Endothelial cell of umbilical vein (primary cell): ENCODE data around the gene SPEM2. TPM values are rescaled to one million over a fixed set of nuclear protein-coding genes. Genes with fewer than 3 reads are reported as not detected.

Experiments
- BruUV-seq: library from RNA; stranded (reverse); fragments of 400-500 nt; replicated peaks from 2 replicates; lab custom pipeline; 2021; lab: Mats Ljungman, UMichigan
- CTCF ChIA-PET: fragments of 300-600, 350-600 bp; sonication (Branson Sonifier 250); formaldehyde crosslinking; loops from one replicate; lab custom pipeline; 2021; ENCODE audit warnings: antibody characterized with exemption, inconsistent platforms; lab: Charles Lee
- POLR2A ChIA-PET: fragments of 300-600, 350-600 bp; sonication (Branson Sonifier 250); formaldehyde crosslinking; loops from one replicate; lab custom pipeline; 2021; ENCODE audit warnings: antibody characterized with exemption, inconsistent platforms; lab: Charles Lee
- DNase-seq: peaks from one replicate; pipeline ENCODE4 v3.0.0-alpha.2; 2011; ENCODE audit warnings: low read depth, low spot score
- FAIRE-seq: peaks from 2 replicates; lab custom pipeline; 2011; peaks lifted over from hg19 to GRCh38; lab: Jason Lieb, UNC
- H2AFZ ChIP-seq: 2 replicates; pipeline ENCODE4 v1.6.0; 2012; ENCODE audit warnings: low read depth, low read length, control low read depth, inconsistent platforms
- H3K27ac ChIP-seq: 2 replicates; pipeline ENCODE4 v1.5.1; 2011; ENCODE audit warnings: low read depth, mild to moderate bottlenecking, control low read depth, low read length, moderate library complexity; ENCODE audit not compliant: insufficient read depth
- H3K27me3 ChIP-seq, 2 experiments: 2 replicates each; pipeline versions ENCODE4 v1.6.0 to v1.6.1; 2011; ENCODE audit warnings: low read length in 2 of 2, mixed read lengths in 1 of 2; ENCODE audit not compliant: control insufficient read depth in 2 of 2, insufficient read depth in 2 of 2
- H3K36me3 ChIP-seq, 2 experiments: 2 replicates in 1 of 2; 3 replicates in 1 of 2; pipeline ENCODE4 v1.5.1; 2011; ENCODE audit warnings: low read length in 2 of 2, mild to moderate bottlenecking in 1 of 2, moderate library complexity in 1 of 2; ENCODE audit not compliant: control insufficient read depth in 2 of 2, insufficient read depth in 2 of 2; ENCODE audit errors: extremely low read depth in 1 of 2
- H3K4me1 ChIP-seq: 3 replicates; pipeline ENCODE4 v1.5.1; 2011; ENCODE audit warnings: mild to moderate bottlenecking, low read length; ENCODE audit not compliant: control insufficient read depth, insufficient read depth; ENCODE audit errors: extremely low read depth
- H3K4me2 ChIP-seq: 2 replicates; pipeline ENCODE4 v1.6.1; 2011; ENCODE audit warnings: low read length, control low read depth, mixed read lengths; ENCODE audit not compliant: insufficient read depth
- H3K4me3 ChIP-seq, 3 experiments: fragments of 200-600 bp in 1 of 3; sonication (generic), shearing (Covaris generic) in 1 of 3; replicated peaks in 1 of 3; 2 replicates each; pipeline ENCODE4 v1.5.1; 2011 to 2016; ENCODE audit warnings: control low read depth in 3 of 3, low read length in 3 of 3, mild to moderate bottlenecking in 2 of 3, inconsistent platforms in 1 of 3, low read depth in 1 of 3, moderate library complexity in 1 of 3; ENCODE audit not compliant: insufficient read depth in 1 of 3
- H3K79me2 ChIP-seq: 2 replicates; pipeline ENCODE4 v1.6.0; 2012; ENCODE audit warnings: low read length, inconsistent platforms; ENCODE audit not compliant: control insufficient read depth, insufficient read depth
- H3K9ac ChIP-seq: replicated peaks from 2 replicates; pipeline ENCODE3; 2011; ENCODE audit warnings: low read length, control low read depth; ENCODE audit not compliant: insufficient read depth; ENCODE audit errors: extremely low read depth
- H3K9me1 ChIP-seq: replicated peaks from 3 replicates; pipeline ENCODE4 v1.6.0; 2011; ENCODE audit warnings: mild to moderate bottlenecking, low read length; ENCODE audit not compliant: control insufficient read depth, insufficient read depth; ENCODE audit errors: extremely low read depth
- H3K9me3 ChIP-seq: replicated peaks from 2 replicates; pipeline ENCODE4 v1.5.1; 2012; ENCODE audit warnings: low read length, inconsistent platforms; ENCODE audit not compliant: control insufficient read depth, insufficient read depth
- H4K20me1 ChIP-seq: replicated peaks from 2 replicates; pipeline ENCODE3; 2011; ENCODE audit warnings: mild to moderate bottlenecking, low read length; ENCODE audit not compliant: control insufficient read depth, insufficient read depth; ENCODE audit errors: extremely low read depth
- EZH2 ChIP-seq: IDR thresholded peaks from 2 replicates; pipeline ENCODE4 v1.6.1; 2012; ENCODE audit warnings: borderline replicate concordance, low read depth, mild to moderate bottlenecking, moderate library complexity, low read length, inconsistent platforms; ENCODE audit not compliant: severe bottlenecking
- FOS ChIP-seq: IDR thresholded peaks from 2 replicates; pipeline ENCODE4 v1.6.1; 2011; ENCODE audit warnings: mild to moderate bottlenecking, low read length, moderate library complexity, borderline replicate concordance; ENCODE audit not compliant: insufficient read depth
- GATA2 ChIP-seq: IDR thresholded peaks from 2 replicates; pipeline ENCODE4 v1.7.0; 2011; ENCODE audit warnings: low read depth, mild to moderate bottlenecking, moderate library complexity, mixed read lengths, low read length; ENCODE audit not compliant: insufficient read length, insufficient read depth
- JUN ChIP-seq: IDR thresholded peaks from 2 replicates; pipeline ENCODE4 v1.6.1; 2011; ENCODE audit warnings: borderline replicate concordance, low read depth; ENCODE audit not compliant: insufficient read length, insufficient read depth
- MYC ChIP-seq: IDR thresholded peaks from one replicate; pipeline ENCODE4 v1.6.1; 2011; ENCODE audit warnings: mild to moderate bottlenecking, low read depth, low read length
- POLR2A ChIP-seq: IDR thresholded peaks from 2 replicates; pipeline ENCODE4 v1.6.1; 2012; ENCODE audit warnings: low read depth, mild to moderate bottlenecking, control low read depth, low read length
- POLR2AphosphoS5 ChIP-seq: IDR thresholded peaks from 2 replicates; pipeline ENCODE4 v1.6.1; 2012; ENCODE audit warnings: low read depth, mild to moderate bottlenecking, control low read depth, low read length, moderate library complexity; ENCODE audit not compliant: insufficient read depth
- dilution Hi-C: fragments of 300-500 bp; cut with MboI; formaldehyde crosslinking; loops from one replicate; pipeline ENCODE4 v1.15.0; 2019; ENCODE audit warnings: low sequenced_read_pairs; ENCODE audit not compliant: extremely low pct_ligation_motif_present
- intact Hi-C: fragments of 100-400 bp; cut with micrococcal nuclease; formaldehyde crosslinking; loops from one replicate; pipeline ENCODE4 v1.10.0; 2022
- polyA plus RNA-seq, 4 experiments: library from polyadenylated mRNA; depleted of rRNA in 3 of 4; stranded (reverse) in 3 of 4; unstranded in 1 of 4; fragments of >200 nt; gene quantifications; 2 replicates each; pipeline versions ENCODE4 v1.2.1 to v1.2.3, GENCODE V29; 2011 to 2012; ENCODE audit warnings: missing spikeins in 1 of 4
- total RNA-seq: library from RNA; stranded (reverse); gene quantifications from 2 replicates; pipeline ENCODE4 v1.2.3, GENCODE V29; 2021
- TF ChIP-seq, protein P1 (sequence below): IDR thresholded peaks from 2 replicates; pipeline ENCODE4 v1.6.1; 2011; ENCODE audit not compliant: insufficient read depth, insufficient read length
- TF ChIP-seq, protein P2 (sequence below), 2 donors: IDR thresholded peaks; 1 replicate in 1 of 2; 2 replicates in 1 of 2; pipeline ENCODE4 v1.5.1; 2011; ENCODE audit warnings: low read length in 2 of 2, mild to moderate bottlenecking in 2 of 2, moderate library complexity in 2 of 2, control low read depth in 1 of 2, inconsistent platforms in 1 of 2, low read depth in 1 of 2; ENCODE audit not compliant: insufficient read depth in 1 of 2; ENCODE audit errors: extremely low read depth in 1 of 2

Gene SPEM2
- total and polyA plus RNA-seq, 2 donors (not counting 3 experiments of a cell fraction or from before 2014, with no cell fraction given), result not detected

DNA sequence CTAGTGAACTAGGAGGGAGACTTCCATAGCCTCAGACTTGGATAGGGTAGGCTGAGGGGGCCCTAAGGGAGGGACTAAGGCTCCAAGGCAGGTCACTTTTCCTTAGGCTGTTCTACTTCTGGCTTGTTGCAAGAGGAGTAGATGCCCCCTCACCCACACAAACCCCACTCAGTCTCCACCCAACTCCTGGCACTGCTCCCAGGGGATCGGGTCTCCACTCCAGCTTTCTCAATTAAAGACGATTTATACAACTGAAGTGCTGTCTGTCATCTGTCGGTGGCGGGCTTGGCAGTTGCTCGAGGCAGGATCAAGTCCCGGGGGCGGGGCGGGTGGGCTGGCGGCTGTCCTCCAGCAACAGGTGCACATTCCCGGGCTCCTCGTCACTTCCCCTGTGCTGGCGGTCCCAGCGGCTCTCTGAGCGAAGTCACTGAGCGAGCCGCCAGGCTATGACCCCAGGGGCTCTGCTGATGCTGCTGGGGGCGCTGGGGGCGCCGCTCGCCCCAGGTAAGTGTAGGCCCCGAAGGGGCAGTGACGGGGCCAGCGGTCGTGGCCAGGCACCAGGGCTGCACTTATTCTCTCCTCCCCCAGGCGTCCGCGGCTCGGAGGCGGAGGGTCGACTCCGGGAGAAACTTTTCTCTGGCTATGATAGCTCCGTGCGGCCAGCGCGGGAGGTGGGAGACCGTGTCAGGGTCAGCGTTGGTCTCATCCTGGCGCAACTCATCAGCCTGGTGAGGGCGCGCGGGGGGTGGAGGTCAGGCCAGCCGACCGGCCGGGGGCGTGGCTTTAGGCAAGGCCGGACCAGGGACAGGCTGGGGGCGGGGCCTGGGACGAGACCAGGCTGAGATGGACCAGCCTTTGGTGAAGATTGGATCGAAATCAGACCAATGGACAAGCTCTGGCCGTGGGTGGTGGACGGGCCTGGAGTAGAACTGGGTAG, 19.5 kb downstream of the SPEM2 start, which contains the start of gene CHRNB1:
Gene CHRNB1 (plus strand): TSS at position 380 of the 937 bp plus-strand sequence. CDS start 67 bp downstream, at position 447.
- peak within 1 kb of the TSS; percentile 14 to 34 (median 25) for H3K4me3 ChIP-seq
- H3K9me3 ChIP-seq, result no peaks in the 10 kb centered on the region
- no peak within 1 kb of the TSS for H3K27ac ChIP-seq
- TF ChIP-seq POLR2AphosphoS5 (no peak), POLR2A (no peak), JUN (no peak), MYC (no peak), GATA2 (no peak), FOS (no peak), EZH2 (no peak)
- TF ChIP-seq, protein P1, sequence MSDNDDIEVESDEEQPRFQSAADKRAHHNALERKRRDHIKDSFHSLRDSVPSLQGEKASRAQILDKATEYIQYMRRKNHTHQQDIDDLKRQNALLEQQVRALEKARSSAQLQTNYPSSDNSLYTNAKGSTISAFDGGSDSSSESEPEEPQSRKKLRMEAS, result no peak
- TF ChIP-seq, protein P2, sequence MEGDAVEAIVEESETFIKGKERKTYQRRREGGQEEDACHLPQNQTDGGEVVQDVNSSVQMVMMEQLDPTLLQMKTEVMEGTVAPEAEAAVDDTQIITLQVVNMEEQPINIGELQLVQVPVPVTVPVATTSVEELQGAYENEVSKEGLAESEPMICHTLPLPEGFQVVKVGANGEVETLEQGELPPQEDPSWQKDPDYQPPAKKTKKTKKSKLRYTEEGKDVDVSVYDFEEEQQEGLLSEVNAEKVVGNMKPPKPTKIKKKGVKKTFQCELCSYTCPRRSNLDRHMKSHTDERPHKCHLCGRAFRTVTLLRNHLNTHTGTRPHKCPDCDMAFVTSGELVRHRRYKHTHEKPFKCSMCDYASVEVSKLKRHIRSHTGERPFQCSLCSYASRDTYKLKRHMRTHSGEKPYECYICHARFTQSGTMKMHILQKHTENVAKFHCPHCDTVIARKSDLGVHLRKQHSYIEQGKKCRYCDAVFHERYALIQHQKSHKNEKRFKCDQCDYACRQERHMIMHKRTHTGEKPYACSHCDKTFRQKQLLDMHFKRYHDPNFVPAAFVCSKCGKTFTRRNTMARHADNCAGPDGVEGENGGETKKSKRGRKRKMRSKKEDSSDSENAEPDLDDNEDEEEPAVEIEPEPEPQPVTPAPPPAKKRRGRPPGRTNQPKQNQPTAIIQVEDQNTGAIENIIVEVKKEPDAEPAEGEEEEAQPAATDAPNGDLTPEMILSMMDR (IDR thresholded peaks at IDR 0.05; ENCODE audit: extremely low read depth in 1 of 2, insufficient read depth in 1 of 2, low read depth in 1 of 2, low read length in 2 of 2), result no peak
- dilution Hi-C loops, result no loop called here
- H3K79me2 ChIP-seq, result no peaks in the 10 kb centered on the region
- H3K9me1 ChIP-seq, result no peaks in the 10 kb centered on the region
- no peaks in the 10 kb centered on the region for H4K20me1 ChIP-seq
- H3K4me1 ChIP-seq, result peaks cover 15% of the 10 kb centered on the region
- ChIA-PET CTCF (interaction anchor here (0.9 to 4.1 kb wide), 8 partner anchors 9 to 399 kb away, joined by 3 to 30 read pairs (median 4); partner anchors contain the start of genes TMEM102, TMEM256 and TNFSF13), POLR2A (interaction anchor here (0.9 to 1.2 kb wide), 2 partner anchors 8 to 39 kb away, joined by 3 to 7 read pairs; partner anchors contain the start of gene POLR2A)
- H3K9ac ChIP-seq, result no peak within 1 kb of the TSS
- H2AFZ ChIP-seq, result peak within 1 kb of the TSS; percentile 71
- H3K36me3 ChIP-seq, result no peaks in the 10 kb centered on the region
- H3K4me2 ChIP-seq, result peak within 1 kb of the TSS; percentile 67
- intact Hi-C loops, result loop anchor here (1.0 kb wide), 1 partner anchor 10 kb away; no protein-coding TSS in a partner anchor
- FAIRE-seq (peak; percentile 33), DNase-seq (peak; percentile 35)
- BruUV-seq, result no TSS peak
- peaks cover 22 to 30% of the 10 kb centered on the region in 2 experiments for H3K27me3 ChIP-seq
